Astrocyte (in vitro differentiated cells and primary cell): ENCODE data around the gene VOPP1. TPM values are rescaled to one million over a fixed set of nuclear protein-coding genes. Genes with fewer than 3 reads are reported as not detected.

ENCODE experiments used
- DNase-seq: peaks from one replicate; pipeline ENCODE4 v3.0.0-alpha.2; 2010; ENCODE audit warnings: low read depth
- FAIRE-seq: peaks from 2 replicates; lab custom pipeline; 2011; peaks lifted over from hg19 to GRCh38; lab: Jason Lieb, UNC
- H2AFZ ChIP-seq: 2 replicates; pipeline ENCODE4 v1.6.0; 2012; ENCODE audit warnings: low read depth, low read length, inconsistent platforms
- H3K27ac ChIP-seq: 2 replicates; pipeline ENCODE4 v1.5.1; 2011; ENCODE audit warnings: low read depth, low read length, inconsistent platforms
- H3K27me3 ChIP-seq: 2 replicates; pipeline ENCODE4 v1.6.0; 2011; ENCODE audit warnings: low read length, inconsistent platforms; ENCODE audit not compliant: insufficient read depth
- H3K36me3 ChIP-seq: 2 replicates; pipeline ENCODE4 v1.5.1; 2011; ENCODE audit warnings: low read length, inconsistent platforms; ENCODE audit not compliant: insufficient read depth
- H3K4me1 ChIP-seq: 2 replicates; pipeline ENCODE4 v1.5.1; 2011; ENCODE audit warnings: low read length, inconsistent platforms; ENCODE audit not compliant: insufficient read depth
- H3K4me2 ChIP-seq: 2 replicates; pipeline ENCODE4 v1.6.0; 2012; ENCODE audit warnings: low read length, inconsistent platforms
- H3K4me3 ChIP-seq: 2 replicates; pipeline ENCODE4 v1.5.1; 2011; ENCODE audit warnings: low read depth, mild to moderate bottlenecking, low read length, inconsistent platforms; ENCODE audit not compliant: insufficient read depth
- H3K79me2 ChIP-seq: 2 replicates; pipeline ENCODE4 v1.6.0; 2012; ENCODE audit warnings: mild to moderate bottlenecking, low read length, inconsistent platforms; ENCODE audit not compliant: insufficient read depth
- H3K9ac ChIP-seq: 2 replicates; pipeline ENCODE4 v1.6.0; 2012; ENCODE audit warnings: mild to moderate bottlenecking, low read length, inconsistent platforms
- H3K9me3 ChIP-seq: 2 replicates; pipeline ENCODE4 v1.5.1; 2012; ENCODE audit warnings: low read depth, mild to moderate bottlenecking, low read length, inconsistent platforms; ENCODE audit not compliant: insufficient read depth
- H4K20me1 ChIP-seq: 2 replicates; pipeline ENCODE4 v1.6.0; 2012; ENCODE audit warnings: low read length, inconsistent platforms; ENCODE audit not compliant: insufficient read depth
- H3K27ac Mint-ChIP-seq: one replicate; pipeline ENCODE4 v1.8.0; 2021; ENCODE audit warnings: mild to moderate bottlenecking, mixed read lengths; ENCODE audit not compliant: unreplicated experiment
- H3K27me3 Mint-ChIP-seq: one replicate; pipeline ENCODE4 v1.8.0; 2021; ENCODE audit warnings: low read depth, mixed read lengths; ENCODE audit not compliant: unreplicated experiment
- H3K36me3 Mint-ChIP-seq: one replicate; pipeline ENCODE4 v1.8.0; 2021; ENCODE audit warnings: low read depth, mixed read lengths; ENCODE audit not compliant: unreplicated experiment
- H3K4me1 Mint-ChIP-seq: one replicate; pipeline ENCODE4 v1.8.0; 2021; ENCODE audit warnings: low read depth, mixed read lengths; ENCODE audit not compliant: unreplicated experiment
- H3K4me3 Mint-ChIP-seq: one replicate; pipeline ENCODE4 v1.8.0; 2021; ENCODE audit warnings: mild to moderate bottlenecking, moderate library complexity, mixed read lengths; ENCODE audit not compliant: unreplicated experiment
- H3K9me3 Mint-ChIP-seq: one replicate; pipeline ENCODE4 v1.8.0; 2021; ENCODE audit warnings: mild to moderate bottlenecking, mixed read lengths; ENCODE audit not compliant: unreplicated experiment
- EZH2 ChIP-seq: IDR thresholded peaks from 2 replicates; pipeline ENCODE4 v1.6.1; 2012; ENCODE audit warnings: mild to moderate bottlenecking, low read length, inconsistent platforms; ENCODE audit not compliant: insufficient read depth
- total RNA-seq: library from RNA; stranded (reverse); gene quantifications from 2 replicates; pipeline ENCODE4 v1.2.1, GENCODE V29; 2021
- TF ChIP-seq, protein P1 (sequence below): IDR thresholded peaks from 2 replicates; pipeline ENCODE4 v1.5.1; 2011; ENCODE audit warnings: low read depth, mild to moderate bottlenecking, inconsistent platforms, low read length, moderate library complexity; ENCODE audit not compliant: insufficient read depth

The VOPP1 gene
- total RNA-seq, 1 donor from 2014 or later, result 133 TPM

- Histone ChIP-seq H3K27me3 (no peaks in the 10 kb centered on the region), H3K9ac (peak overlapping the region; percentile 88), H3K36me3 (no peaks in the 10 kb centered on the region), H3K4me2 (peak overlapping the region; percentile 82), H3K79me2 (peaks cover 51% of the 10 kb centered on the region), H3K4me1 (peaks cover 49% of the 10 kb centered on the region), H4K20me1 (peaks cover 30% of the 10 kb centered on the region), H3K27ac (peak overlapping the region; percentile 90), H3K9me3 (no peaks in the 10 kb centered on the region), H3K4me3 (peak overlapping the region; percentile 78), H2AFZ (peak overlapping the region; percentile 67)
- H3K27me3 Mint-ChIP-seq, result no peaks in the 10 kb centered on the region
- H3K36me3 Mint-ChIP-seq, result peaks cover 5% of the 10 kb centered on the region
- DNase-seq (peak; percentile 35), FAIRE-seq (no peak)
- peak overlapping the region; percentile 95 for H3K4me3 Mint-ChIP-seq
- H3K4me1 Mint-ChIP-seq, result peaks cover 49% of the 10 kb centered on the region
- H3K9me3 Mint-ChIP-seq, result no peaks in the 10 kb centered on the region
- peak overlapping the region; percentile 94 for H3K27ac Mint-ChIP-seq
- no peak for TF ChIP-seq EZH2
- TF ChIP-seq, protein P1, sequence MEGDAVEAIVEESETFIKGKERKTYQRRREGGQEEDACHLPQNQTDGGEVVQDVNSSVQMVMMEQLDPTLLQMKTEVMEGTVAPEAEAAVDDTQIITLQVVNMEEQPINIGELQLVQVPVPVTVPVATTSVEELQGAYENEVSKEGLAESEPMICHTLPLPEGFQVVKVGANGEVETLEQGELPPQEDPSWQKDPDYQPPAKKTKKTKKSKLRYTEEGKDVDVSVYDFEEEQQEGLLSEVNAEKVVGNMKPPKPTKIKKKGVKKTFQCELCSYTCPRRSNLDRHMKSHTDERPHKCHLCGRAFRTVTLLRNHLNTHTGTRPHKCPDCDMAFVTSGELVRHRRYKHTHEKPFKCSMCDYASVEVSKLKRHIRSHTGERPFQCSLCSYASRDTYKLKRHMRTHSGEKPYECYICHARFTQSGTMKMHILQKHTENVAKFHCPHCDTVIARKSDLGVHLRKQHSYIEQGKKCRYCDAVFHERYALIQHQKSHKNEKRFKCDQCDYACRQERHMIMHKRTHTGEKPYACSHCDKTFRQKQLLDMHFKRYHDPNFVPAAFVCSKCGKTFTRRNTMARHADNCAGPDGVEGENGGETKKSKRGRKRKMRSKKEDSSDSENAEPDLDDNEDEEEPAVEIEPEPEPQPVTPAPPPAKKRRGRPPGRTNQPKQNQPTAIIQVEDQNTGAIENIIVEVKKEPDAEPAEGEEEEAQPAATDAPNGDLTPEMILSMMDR, result no peak
These were observed 558 bp downstream of the VOPP1 start for GRCh38 chr7:55571511-55572377.

GRCh38 chr7:55570939-55571338 lies 1.4 kb downstream of the VOPP1 start:
- Histone ChIP-seq H3K27me3 (no peaks in the 10 kb centered on the region), H3K4me3 (peak overlapping the region; percentile 78), H3K27ac (peak overlapping the region; percentile 90), H3K36me3 (no peaks in the 10 kb centered on the region), H2AFZ (no peak overlapping the region), H3K79me2 (peaks cover 59% of the 10 kb centered on the region), H3K9me3 (no peaks in the 10 kb centered on the region), H4K20me1 (peaks cover 37% of the 10 kb centered on the region), H3K4me2 (peak overlapping the region; percentile 82), H3K9ac (peak overlapping the region; percentile 88), H3K4me1 (peaks cover 49% of the 10 kb centered on the region)
- peak; percentile 88 for DNase-seq
- no peaks in the 10 kb centered on the region for H3K9me3 Mint-ChIP-seq
- H3K27me3 Mint-ChIP-seq, result no peaks in the 10 kb centered on the region
- H3K4me1 Mint-ChIP-seq, result peaks cover 52% of the 10 kb centered on the region
- H3K27ac Mint-ChIP-seq, result peak overlapping the region; percentile 94
- peak overlapping the region; percentile 95 for H3K4me3 Mint-ChIP-seq
- no peak for FAIRE-seq
- peaks cover 7% of the 10 kb centered on the region for H3K36me3 Mint-ChIP-seq
- TF ChIP-seq, protein P1, result no peak
- TF ChIP-seq EZH2, result no peak
